ENCODE data around the gene BLNK.

GRCh38 chr10:96285331-96285752, 14.0 kb upstream of the BLNK start:
- TF ChIP-seq EGR1 (IDR thresholded peaks at IDR 0.05) (no peak), USF1 (IDR thresholded peaks at IDR 0.05) (no peak), EP300 (IDR thresholded peaks at IDR 0.05; ENCODE audit: borderline replicate concordance) (no peak), TAF1 (IDR thresholded peaks at IDR 0.05; ENCODE audit: low read depth) (no peak), RAD21 (IDR thresholded peaks at IDR 0.05; ENCODE audit: low read depth) (no peak), NFIC (IDR thresholded peaks at IDR 0.05) (no peak), CREB1 (IDR thresholded peaks at IDR 0.05; ENCODE audit: low read depth) (no peak), CEBPB (IDR thresholded peaks at IDR 0.05) (no peak)
- TF ChIP-seq, protein P1, sequence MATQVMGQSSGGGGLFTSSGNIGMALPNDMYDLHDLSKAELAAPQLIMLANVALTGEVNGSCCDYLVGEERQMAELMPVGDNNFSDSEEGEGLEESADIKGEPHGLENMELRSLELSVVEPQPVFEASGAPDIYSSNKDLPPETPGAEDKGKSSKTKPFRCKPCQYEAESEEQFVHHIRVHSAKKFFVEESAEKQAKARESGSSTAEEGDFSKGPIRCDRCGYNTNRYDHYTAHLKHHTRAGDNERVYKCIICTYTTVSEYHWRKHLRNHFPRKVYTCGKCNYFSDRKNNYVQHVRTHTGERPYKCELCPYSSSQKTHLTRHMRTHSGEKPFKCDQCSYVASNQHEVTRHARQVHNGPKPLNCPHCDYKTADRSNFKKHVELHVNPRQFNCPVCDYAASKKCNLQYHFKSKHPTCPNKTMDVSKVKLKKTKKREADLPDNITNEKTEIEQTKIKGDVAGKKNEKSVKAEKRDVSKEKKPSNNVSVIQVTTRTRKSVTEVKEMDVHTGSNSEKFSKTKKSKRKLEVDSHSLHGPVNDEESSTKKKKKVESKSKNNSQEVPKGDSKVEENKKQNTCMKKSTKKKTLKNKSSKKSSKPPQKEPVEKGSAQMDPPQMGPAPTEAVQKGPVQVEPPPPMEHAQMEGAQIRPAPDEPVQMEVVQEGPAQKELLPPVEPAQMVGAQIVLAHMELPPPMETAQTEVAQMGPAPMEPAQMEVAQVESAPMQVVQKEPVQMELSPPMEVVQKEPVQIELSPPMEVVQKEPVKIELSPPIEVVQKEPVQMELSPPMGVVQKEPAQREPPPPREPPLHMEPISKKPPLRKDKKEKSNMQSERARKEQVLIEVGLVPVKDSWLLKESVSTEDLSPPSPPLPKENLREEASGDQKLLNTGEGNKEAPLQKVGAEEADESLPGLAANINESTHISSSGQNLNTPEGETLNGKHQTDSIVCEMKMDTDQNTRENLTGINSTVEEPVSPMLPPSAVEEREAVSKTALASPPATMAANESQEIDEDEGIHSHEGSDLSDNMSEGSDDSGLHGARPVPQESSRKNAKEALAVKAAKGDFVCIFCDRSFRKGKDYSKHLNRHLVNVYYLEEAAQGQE (IDR thresholded peaks at IDR 0.05; ENCODE audit: low read depth): no peak
